Adrenal gland (tissue), 5 donors: ENCODE data around the gene KIAA1328.

Experiments used
- CTCF ChIP-seq, 6 experiments: fragments of 450-650 bp in 4 of 6; fragments of 200-600 bp in 2 of 6; sonication (generic) in 1 of 6; IDR thresholded peaks; 1 replicate in 5 of 6; 2 replicates in 1 of 6; pipeline versions ENCODE4 v1.5.1 to v1.8.0; 2016 to 2021; ENCODE audit warnings: antibody characterized with exemption in 6 of 6, mild to moderate bottlenecking in 2 of 6, moderate library complexity in 1 of 6
- POLR2A ChIP-seq, 2 donors: fragments of 450-650 bp; IDR thresholded peaks; one replicate each; pipeline ENCODE4 v1.6.1; 2017; ENCODE audit warnings: antibody characterized with exemption in 2 of 2, mild to moderate bottlenecking in 2 of 2, moderate library complexity in 1 of 2
- donor health status: DM: no; HTN: no; CAD: no.

- no peak for TF ChIP-seq CTCF (IDR thresholded peaks at IDR 0.05)
- TF ChIP-seq POLR2A (IDR thresholded peaks at IDR 0.05): no peak
These were observed 17.0 kb upstream of the KIAA1328 start for GRCh38 chr18:36811955-36812354.
